ENCODE data around the gene LRMDA. TPM values are rescaled to one million over a fixed set of nuclear protein-coding genes. Genes with fewer than 3 reads are reported as not detected.

LRMDA gene
- 5.2 and 5.6 TPM in 2 replicates for polyA plus RNA-seq (2011; rRNA removed)
- 0.73 and 1.4 TPM in 2 replicates for polyA plus RNA-seq (2012; cell fraction: cytosol; rRNA removed)
- polyA plus RNA-seq (2012; cell fraction: nucleus; rRNA removed): 0.89 and 1.5 TPM in 2 replicates
- polyA plus RNA-seq (2017; fragmentation: RNase III; extraction: RNeasy Plus Mini Kit Qiagen cat#74134 plus additional on column Dnase treatment): 4.1 to 5.1 TPM (median 4.6 TPM) in 3 replicates
- 8.2 and 14.0 TPM in 2 replicates for polyA minus RNA-seq (2011; rRNA and poly(A)+ RNA removed)

DNA sequence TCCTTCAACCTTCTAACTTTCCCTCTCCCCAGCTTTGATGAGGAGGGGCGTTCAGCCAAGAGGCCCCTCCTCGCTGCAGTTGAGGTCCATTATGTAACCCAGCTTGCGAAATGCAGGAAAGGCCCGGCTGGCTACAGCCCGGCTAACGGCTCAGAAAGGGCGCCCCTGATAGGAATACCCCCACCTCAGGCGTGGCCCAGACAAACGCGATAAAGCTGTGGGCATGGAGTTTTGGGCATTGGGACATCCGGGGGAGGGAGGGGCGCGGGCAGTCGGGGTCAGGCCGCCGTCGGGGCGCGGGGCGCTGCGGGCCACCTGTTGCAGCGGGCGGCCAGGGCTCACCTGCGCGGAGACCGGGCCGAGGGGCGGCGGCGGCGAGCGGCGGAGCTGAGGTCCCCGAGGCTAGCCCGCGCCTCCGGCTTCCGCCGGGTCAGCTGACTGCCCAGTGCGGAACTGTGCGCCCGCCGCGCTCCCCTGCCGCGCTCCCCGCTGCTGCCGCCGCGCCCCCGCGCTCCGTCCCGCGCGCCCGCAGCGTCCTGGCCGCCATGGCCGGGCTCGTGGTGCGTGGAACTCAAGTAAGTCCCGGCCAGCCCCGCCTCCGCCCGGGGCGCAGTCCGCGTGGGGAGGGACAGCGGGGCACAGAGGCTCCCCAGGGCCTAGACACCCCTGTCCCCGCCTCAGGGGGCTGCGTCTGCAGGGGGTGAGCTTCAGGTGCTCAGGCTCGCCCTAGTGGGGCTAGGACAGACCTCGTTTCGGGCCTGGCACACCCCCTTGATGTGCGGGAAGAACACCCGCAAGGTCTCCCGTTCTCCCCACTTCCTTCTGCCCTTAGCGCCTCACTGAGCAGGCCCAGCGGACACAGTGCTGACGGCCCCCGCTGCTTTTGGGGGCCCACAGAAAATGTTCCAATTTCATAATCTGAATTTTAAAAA lies at the start of gene LRMDA:
TSS of gene LRMDA (plus strand) at position 445 of the 932 bp plus-strand sequence.
- H3K4me2 ChIP-seq: peak within 1 kb of the TSS; percentile 78
- no peak for FAIRE-seq
- POLR2A ChIA-PET: interaction anchor here (0.7 to 2.9 kb wide), 6 partner anchors 8 to 342 kb away, joined by 3 to 34 read pairs (median 4); partner anchors contain the start of gene ZNF503

DNA sequence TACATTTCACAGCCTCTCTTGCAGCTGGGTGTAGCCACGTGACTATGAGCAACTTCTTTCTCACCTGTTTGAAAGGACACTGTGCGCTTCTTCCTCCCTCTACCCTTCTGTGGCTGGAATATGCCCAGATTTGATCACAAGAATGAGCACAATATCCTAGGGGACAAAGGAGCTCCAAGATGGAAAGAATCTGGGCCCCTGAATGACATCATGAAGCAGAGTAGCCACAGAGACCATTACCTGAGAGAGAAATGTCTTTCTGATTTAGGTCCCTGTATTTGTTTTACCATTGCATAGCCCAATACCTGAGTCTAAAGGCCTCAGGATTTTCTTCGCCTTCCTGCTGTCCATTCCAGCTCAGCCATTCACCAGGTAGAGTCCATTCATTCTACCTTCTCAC lies 45.3 kb upstream of the LRMDA start:
- no peak for FAIRE-seq
- WGBS (ENCODE audit: missing lambda C conversion rate): 29% methylated on average over 3 of the region's 3 CpGs
- Histone ChIP-seq H3K27ac (no peak overlapping the region), H3K4me3 (no peak overlapping the region), H3K4me1 (no peaks in the 10 kb centered on the region), H3K4me2 (no peak overlapping the region), H3K9me3 (peaks cover 11% of the 10 kb centered on the region; the same call in 2 of the 3 replicates)
- ChIA-PET POLR2A (no interaction called here), CTCF (interaction anchor here (0.6 to 5.5 kb wide), 5 partner anchors 8 to 1800 kb away, joined by 3 to 48 read pairs (median 4); partner anchors contain the start of gene ZNF503)
- TF ChIP-seq KDM1A (IDR thresholded peaks at IDR 0.05; ENCODE audit: low read depth) (no peak), SREBF2 (IDR thresholded peaks at IDR 0.05) (no peak), HOXB13 (CRISPR knock-in tag; IDR thresholded peaks at IDR 0.05; ENCODE audit: low read depth) (no peak), SMC3 (IDR thresholded peaks at IDR 0.05) (no peak)
- TF ChIP-seq, protein P1, sequence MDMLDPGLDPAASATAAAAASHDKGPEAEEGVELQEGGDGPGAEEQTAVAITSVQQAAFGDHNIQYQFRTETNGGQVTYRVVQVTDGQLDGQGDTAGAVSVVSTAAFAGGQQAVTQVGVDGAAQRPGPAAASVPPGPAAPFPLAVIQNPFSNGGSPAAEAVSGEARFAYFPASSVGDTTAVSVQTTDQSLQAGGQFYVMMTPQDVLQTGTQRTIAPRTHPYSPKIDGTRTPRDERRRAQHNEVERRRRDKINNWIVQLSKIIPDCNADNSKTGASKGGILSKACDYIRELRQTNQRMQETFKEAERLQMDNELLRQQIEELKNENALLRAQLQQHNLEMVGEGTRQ (IDR thresholded peaks at IDR 0.05): 0 out of 2 replicates have a peak, but pooled peaks have one; percentile 3
- ATAC-seq: no peak
- no peak for DNase-seq (ENCODE audit: low read depth in 1 of 2, low spot score in 1 of 2)

More for the DNA sequence above, at the start of gene LRMDA:
- Histone ChIP-seq H3K4me1 (peaks cover 50% of the 10 kb centered on the region), H3K9me3 (no peaks in the 10 kb centered on the region), H3K27ac (peak within 1 kb of the TSS; percentile 90 to 95), H3K4me3 (peak within 1 kb of the TSS; percentile 64)
- TF ChIP-seq RARB (CRISPR knock-in tag; IDR thresholded peaks at IDR 0.05) (no peak), JUN (IDR thresholded peaks at IDR 0.05) (peak in 1 of 2 experiments; percentile 59; a peak in 3 of 5 replicates), CBX8 (IDR thresholded peaks at IDR 0.05) (no peak), RNF2 (IDR thresholded peaks at IDR 0.05; ENCODE audit: borderline replicate concordance, low read depth) (no peak), CEBPB (IDR thresholded peaks at IDR 0.05) (peak; percentile 71 to 84; a peak in 3 of 4 replicates), FOSL2 (IDR thresholded peaks at IDR 0.05) (no peak), FOSL2 (CRISPR knock-in tag; IDR thresholded peaks at IDR 0.05) (no peak), POLR2A (IDR thresholded peaks at IDR 0.05; ENCODE audit: low read length) (no peak), ZNF302 (CRISPR knock-in tag; IDR thresholded peaks at IDR 0.05) (no peak), RAD21 (conservative IDR thresholded peaks at IDR 0.05 in 1 of 2, IDR thresholded peaks at IDR 0.05 in 1 of 2) (peak in 1 of 2 experiments; percentile 8; a peak in 1 of 5 replicates), CBX2 (IDR thresholded peaks at IDR 0.05; ENCODE audit: borderline replicate concordance, low read depth) (no peak), ESRRA (IDR thresholded peaks at IDR 0.05; ENCODE audit: borderline replicate concordance, low read length) (no peak)
- peak; percentile 22 to 46 for DNase-seq (ENCODE audit: low read depth in 1 of 2, low spot score in 1 of 2)
- CTCF ChIA-PET: interaction anchor here (0.8 to 2.0 kb wide), 4 partner anchors 8 to 604 kb away, joined by 3 to 6 read pairs (median 4); no protein-coding TSS in a partner anchor
- peak; percentile 58 for ATAC-seq
- WGBS (ENCODE audit: missing lambda C conversion rate): 32% methylated on average over 20 of the region's 82 CpGs

DNA sequence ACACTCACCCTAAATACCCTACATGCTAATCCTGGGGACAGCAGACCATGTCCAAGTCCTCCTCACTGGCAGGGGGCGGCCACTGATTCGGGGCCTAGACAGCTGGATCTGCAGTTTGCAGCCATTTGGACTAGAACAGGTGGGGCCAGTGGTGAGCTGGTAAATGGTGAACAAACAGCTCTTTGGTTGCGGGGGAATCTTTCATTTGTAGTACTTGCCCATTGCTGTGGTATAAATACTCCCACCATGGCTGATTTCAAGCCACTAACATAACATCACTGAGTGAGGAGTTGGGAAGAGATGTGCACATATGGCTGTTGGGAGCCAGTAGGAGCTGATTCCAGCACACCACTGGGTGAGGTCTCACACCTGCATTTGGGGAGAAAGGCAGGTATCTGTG lies 43.3 kb upstream of the LRMDA start:
- DNase-seq (ENCODE audit: low read depth in 1 of 2, low spot score in 1 of 2) (no peak), ATAC-seq (no peak), FAIRE-seq (no peak)
- TF ChIP-seq RAD21 (conservative IDR thresholded peaks at IDR 0.05 in 1 of 2, IDR thresholded peaks at IDR 0.05 in 1 of 2): no peak
- TF ChIP-seq, protein P2, sequence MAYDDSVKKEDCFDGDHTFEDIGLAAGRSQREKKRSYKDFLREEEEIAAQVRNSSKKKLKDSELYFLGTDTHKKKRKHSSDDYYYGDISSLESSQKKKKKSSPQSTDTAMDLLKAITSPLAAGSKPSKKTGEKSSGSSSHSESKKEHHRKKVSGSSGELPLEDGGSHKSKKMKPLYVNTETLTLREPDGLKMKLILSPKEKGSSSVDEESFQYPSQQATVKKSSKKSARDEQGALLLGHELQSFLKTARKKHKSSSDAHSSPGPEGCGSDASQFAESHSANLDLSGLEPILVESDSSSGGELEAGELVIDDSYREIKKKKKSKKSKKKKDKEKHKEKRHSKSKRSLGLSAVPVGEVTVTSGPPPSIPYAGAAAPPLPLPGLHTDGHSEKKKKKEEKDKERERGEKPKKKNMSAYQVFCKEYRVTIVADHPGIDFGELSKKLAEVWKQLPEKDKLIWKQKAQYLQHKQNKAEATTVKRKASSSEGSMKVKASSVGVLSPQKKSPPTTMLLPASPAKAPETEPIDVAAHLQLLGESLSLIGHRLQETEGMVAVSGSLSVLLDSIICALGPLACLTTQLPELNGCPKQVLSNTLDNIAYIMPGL (CRISPR knock-in tag; IDR thresholded peaks at IDR 0.05; ENCODE audit: borderline replicate concordance): no peak
- TF ChIP-seq CHD4 (IDR thresholded peaks at IDR 0.05; ENCODE audit: borderline replicate concordance): no peak
- TF ChIP-seq CBX2 (IDR thresholded peaks at IDR 0.05; ENCODE audit: borderline replicate concordance, low read depth): no peak
- no peak for TF ChIP-seq CBX8 (IDR thresholded peaks at IDR 0.05)
- TF ChIP-seq NFE2L2 (conservative IDR thresholded peaks at IDR 0.05; ENCODE audit: low read length): no peak
- no peak for TF ChIP-seq ZFP36 (IDR thresholded peaks at IDR 0.05; ENCODE audit: borderline replicate concordance, partially characterized antibody)
- TF ChIP-seq EHF (CRISPR knock-in tag; IDR thresholded peaks at IDR 0.05): no peak
- TF ChIP-seq, protein P3, sequence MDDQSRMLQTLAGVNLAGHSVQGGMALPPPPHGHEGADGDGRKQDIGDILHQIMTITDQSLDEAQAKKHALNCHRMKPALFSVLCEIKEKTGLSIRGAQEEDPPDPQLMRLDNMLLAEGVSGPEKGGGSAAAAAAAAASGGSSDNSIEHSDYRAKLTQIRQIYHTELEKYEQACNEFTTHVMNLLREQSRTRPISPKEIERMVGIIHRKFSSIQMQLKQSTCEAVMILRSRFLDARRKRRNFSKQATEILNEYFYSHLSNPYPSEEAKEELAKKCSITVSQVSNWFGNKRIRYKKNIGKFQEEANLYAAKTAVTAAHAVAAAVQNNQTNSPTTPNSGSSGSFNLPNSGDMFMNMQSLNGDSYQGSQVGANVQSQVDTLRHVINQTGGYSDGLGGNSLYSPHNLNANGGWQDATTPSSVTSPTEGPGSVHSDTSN (IDR thresholded peaks at IDR 0.05): no peak
- no peak for TF ChIP-seq MAZ (IDR thresholded peaks at IDR 0.05; ENCODE audit: borderline replicate concordance, low read depth, low read length)
- TF ChIP-seq HEYL (CRISPR knock-in tag; IDR thresholded peaks at IDR 0.05): no peak
- no peak for TF ChIP-seq FOSL2 (IDR thresholded peaks at IDR 0.05)
- no peak for TF ChIP-seq FOSL2 (CRISPR knock-in tag; IDR thresholded peaks at IDR 0.05)
- TF ChIP-seq EHMT2 (IDR thresholded peaks at IDR 0.05; ENCODE audit: low read depth): no peak
- TF ChIP-seq, protein P4, sequence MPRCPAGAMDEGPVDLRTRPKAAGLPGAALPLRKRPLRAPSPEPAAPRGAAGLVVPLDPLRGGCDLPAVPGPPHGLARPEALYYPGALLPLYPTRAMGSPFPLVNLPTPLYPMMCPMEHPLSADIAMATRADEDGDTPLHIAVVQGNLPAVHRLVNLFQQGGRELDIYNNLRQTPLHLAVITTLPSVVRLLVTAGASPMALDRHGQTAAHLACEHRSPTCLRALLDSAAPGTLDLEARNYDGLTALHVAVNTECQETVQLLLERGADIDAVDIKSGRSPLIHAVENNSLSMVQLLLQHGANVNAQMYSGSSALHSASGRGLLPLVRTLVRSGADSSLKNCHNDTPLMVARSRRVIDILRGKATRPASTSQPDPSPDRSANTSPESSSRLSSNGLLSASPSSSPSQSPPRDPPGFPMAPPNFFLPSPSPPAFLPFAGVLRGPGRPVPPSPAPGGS (IDR thresholded peaks at IDR 0.05): no peak
- no peak overlapping the region for H3K4me3 ChIP-seq
- POLR2A ChIA-PET: no interaction called here
- peaks cover 11% of the 10 kb centered on the region; the same call in 2 of the 3 replicates for H3K9me3 ChIP-seq
- WGBS (ENCODE audit: missing lambda C conversion rate): 73% methylated on average over 3 of the region's 3 CpGs
- CTCF ChIA-PET: interaction anchor here (0.9 kb wide), 1 partner anchor 20 kb away, joined by 3 read pairs; no protein-coding TSS in a partner anchor
- no peak overlapping the region for H3K27ac ChIP-seq
- H3K4me2 ChIP-seq: no peak overlapping the region
- H3K4me1 ChIP-seq: no peaks in the 10 kb centered on the region

Measured in A549 (cell line).